ENCODE data around the gene RASD1. TPM values are rescaled to one million over a fixed set of nuclear protein-coding genes. Genes with fewer than 3 reads are reported as not detected.

The RASD1 gene
- total and polyA plus RNA-seq, 5 donors from 2014 or later: 0.12 to 0.72 (median 0.26) TPM; not detected in 2

DNA sequence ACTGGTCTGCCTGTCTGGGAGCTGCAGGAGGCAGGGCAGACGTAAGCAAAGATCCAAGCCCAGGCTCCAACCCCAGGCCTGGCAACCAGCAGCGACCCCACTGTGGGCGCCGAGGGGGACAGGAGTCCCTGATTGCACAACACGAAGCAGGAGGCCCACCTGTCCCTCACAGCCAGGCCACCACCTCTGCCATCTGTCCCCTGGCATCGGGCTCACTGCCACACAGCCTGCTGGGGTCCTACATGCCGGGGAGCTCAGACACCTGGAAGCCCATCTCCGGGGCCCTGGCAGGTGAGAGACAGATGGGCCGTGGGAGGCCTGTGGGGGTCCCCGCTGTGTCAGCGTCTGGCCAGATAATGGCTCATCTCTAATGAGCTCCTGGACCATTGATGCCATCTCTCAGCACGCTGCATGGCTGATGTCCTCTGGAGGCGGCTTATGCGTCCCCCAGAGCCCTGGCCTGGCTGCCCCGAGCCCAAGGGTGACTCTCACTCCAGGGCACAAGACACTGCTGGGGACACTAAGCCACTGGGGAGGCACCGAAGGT, 11.3 kb upstream of the RASD1 start:
- H3K9me3 Mint-ChIP-seq: no peaks in the 10 kb centered on the region
- ATAC-seq (ENCODE audit: low read depth in 2 of 2): no peak
- peak overlapping the region in 1 of 4 donors; percentile 21 for H3K4me3 Mint-ChIP-seq
- H3K36me3 ChIP-seq (ENCODE audit: control insufficient read depth, insufficient read depth, low read length): no peaks in the 10 kb centered on the region
- peaks cover 0 to 6% (median 0%) of the 10 kb centered on the region in 4 donors for H3K4me1 Mint-ChIP-seq
- H3K36me3 Mint-ChIP-seq: no peaks in the 10 kb centered on the region
- H3K9me3 ChIP-seq (ENCODE audit: control insufficient read depth in 2 of 2, low read length in 2 of 2): no peaks in the 10 kb centered on the region
- no peak overlapping the region for H3K4me3 ChIP-seq (ENCODE audit: low read depth, low read length)
- DNase-seq: no peak
- no peaks in the 10 kb centered on the region for H3K4me1 ChIP-seq (ENCODE audit: control insufficient read depth, insufficient read depth, low read length, poor library complexity, severe bottlenecking)
- no peak overlapping the region for H3K27ac Mint-ChIP-seq
- no peak overlapping the region for H3K27ac ChIP-seq (ENCODE audit: insufficient read depth, low read length, poor library complexity, severe bottlenecking)
- no peaks in the 10 kb centered on the region for H3K27me3 ChIP-seq (ENCODE audit: control insufficient read depth, insufficient read depth, low read length)
- no peaks in the 10 kb centered on the region for H3K27me3 Mint-ChIP-seq

DNA sequence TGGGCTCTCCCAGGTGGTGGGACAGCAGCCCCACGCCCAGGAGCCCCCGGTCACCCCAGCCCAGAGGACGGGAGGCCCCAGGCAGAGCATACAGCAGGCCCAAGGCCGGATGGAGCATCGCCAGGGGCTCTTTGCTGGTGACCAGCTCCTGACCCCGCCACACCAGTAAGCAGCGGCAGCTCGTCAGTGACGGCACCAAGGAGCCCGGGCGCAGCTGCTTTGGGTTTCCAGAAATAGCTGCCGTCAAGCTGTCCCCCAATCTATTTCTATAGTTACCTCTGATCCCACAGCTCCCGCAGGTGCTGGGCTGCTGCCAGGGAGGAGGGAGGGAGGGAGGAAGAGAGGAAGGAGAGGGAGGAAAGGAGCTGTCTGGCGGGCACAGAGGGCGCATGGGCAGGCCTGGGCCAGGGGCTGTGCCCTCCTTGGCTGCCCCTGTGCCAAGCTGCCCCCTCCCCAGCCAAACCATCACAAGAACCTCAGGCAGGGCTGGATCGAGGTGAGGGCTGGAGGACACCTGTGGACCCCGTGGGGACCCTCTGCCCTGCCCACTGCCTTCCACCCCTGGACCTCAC, 10.8 kb upstream of the RASD1 start:
- Mint-ChIP-seq H3K4me1 (peaks cover 0 to 6% (median 0%) of the 10 kb centered on the region in 4 donors), H3K4me3 (no peak overlapping the region), H3K36me3 (no peaks in the 10 kb centered on the region), H3K27ac (no peak overlapping the region), H3K27me3 (no peaks in the 10 kb centered on the region), H3K9me3 (no peaks in the 10 kb centered on the region)
- Histone ChIP-seq H3K27ac (ENCODE audit: insufficient read depth, low read length, poor library complexity, severe bottlenecking) (no peak overlapping the region), H3K4me1 (ENCODE audit: control insufficient read depth, insufficient read depth, low read length, poor library complexity, severe bottlenecking) (no peaks in the 10 kb centered on the region), H3K4me3 (ENCODE audit: low read depth, low read length) (no peak overlapping the region), H3K36me3 (ENCODE audit: control insufficient read depth, insufficient read depth, low read length) (no peaks in the 10 kb centered on the region), H3K9me3 (ENCODE audit: control insufficient read depth in 2 of 2, low read length in 2 of 2) (no peaks in the 10 kb centered on the region), H3K27me3 (ENCODE audit: control insufficient read depth, insufficient read depth, low read length) (no peaks in the 10 kb centered on the region)
- DNase-seq: no peak
- ATAC-seq (ENCODE audit: low read depth in 2 of 2): no peak

DNA sequence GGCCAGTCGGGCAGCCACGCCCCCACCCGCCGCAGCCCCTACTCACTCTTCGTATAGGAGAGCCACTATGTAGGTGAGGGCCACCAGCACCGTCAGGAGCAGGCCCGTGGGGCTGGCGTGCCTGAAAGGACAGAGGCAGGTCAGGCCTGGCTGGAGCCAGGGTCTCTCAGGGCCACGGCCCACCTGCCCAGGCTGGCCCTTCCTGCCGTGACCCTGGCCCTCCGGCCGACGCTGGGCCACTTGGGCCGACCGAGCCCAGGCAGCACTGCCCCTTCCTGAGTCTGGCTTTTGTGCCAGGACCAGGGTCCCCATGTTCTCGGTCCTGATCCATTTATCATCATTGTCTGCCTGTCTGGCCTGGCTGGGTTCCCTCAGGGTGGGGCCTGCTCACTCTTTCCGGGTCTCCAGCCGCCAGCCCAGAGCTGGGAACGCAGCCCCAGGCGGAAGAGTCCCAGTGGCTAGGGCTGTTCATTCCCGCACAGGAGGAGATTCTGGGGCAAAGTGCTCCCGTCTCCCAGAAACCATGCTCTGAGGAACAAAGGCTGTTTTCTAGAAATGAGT, 10.1 kb upstream of the RASD1 start:
- Histone ChIP-seq H3K27me3 (ENCODE audit: control insufficient read depth, insufficient read depth, low read length) (no peaks in the 10 kb centered on the region), H3K4me1 (ENCODE audit: control insufficient read depth, insufficient read depth, low read length, poor library complexity, severe bottlenecking) (no peaks in the 10 kb centered on the region), H3K36me3 (ENCODE audit: control insufficient read depth, insufficient read depth, low read length) (no peaks in the 10 kb centered on the region), H3K4me3 (ENCODE audit: low read depth, low read length) (no peak overlapping the region), H3K27ac (ENCODE audit: insufficient read depth, low read length, poor library complexity, severe bottlenecking) (no peak overlapping the region), H3K9me3 (ENCODE audit: control insufficient read depth in 2 of 2, low read length in 2 of 2) (no peaks in the 10 kb centered on the region)
- Mint-ChIP-seq H3K4me3 (no peak overlapping the region), H3K27me3 (no peaks in the 10 kb centered on the region), H3K27ac (no peak overlapping the region), H3K4me1 (peaks cover 0 to 6% (median 0%) of the 10 kb centered on the region in 4 donors), H3K9me3 (no peaks in the 10 kb centered on the region), H3K36me3 (no peaks in the 10 kb centered on the region)
- no peak for ATAC-seq (ENCODE audit: low read depth in 2 of 2)
- no peak for DNase-seq

DNA sequence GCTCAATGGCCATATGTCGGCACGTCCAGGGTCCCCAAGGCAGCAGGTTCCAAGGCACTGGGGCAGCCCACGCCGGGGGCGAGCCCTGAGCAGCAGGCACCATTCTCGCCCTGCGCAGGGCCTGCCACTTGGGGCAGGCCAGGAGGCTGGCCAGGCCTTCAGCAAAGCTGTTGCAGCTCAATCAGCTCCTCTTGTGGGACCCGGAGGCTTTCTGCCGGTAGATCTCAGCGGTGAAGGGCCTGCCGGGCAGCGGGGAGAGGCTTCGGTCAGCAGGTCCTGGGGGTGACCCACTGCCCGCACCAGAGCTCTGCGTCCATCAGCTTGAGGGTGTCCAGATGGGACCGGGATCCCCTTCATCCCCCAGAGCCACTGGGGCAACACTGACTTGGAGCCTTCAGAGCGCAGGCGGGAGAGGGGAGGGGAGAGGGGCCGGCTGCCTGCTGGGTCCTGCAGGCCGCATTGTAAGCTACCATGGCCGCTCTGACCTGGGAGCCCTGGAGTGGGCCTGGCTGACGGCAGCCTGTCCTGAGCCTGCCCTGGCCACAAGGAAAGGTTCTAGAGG, 9.5 kb upstream of the RASD1 start:
- H3K27me3 Mint-ChIP-seq: no peaks in the 10 kb centered on the region
- Histone ChIP-seq H3K4me1 (ENCODE audit: control insufficient read depth, insufficient read depth, low read length, poor library complexity, severe bottlenecking) (no peaks in the 10 kb centered on the region), H3K4me3 (ENCODE audit: low read depth, low read length) (no peak overlapping the region), H3K36me3 (ENCODE audit: control insufficient read depth, insufficient read depth, low read length) (no peaks in the 10 kb centered on the region), H3K27me3 (ENCODE audit: control insufficient read depth, insufficient read depth, low read length) (no peaks in the 10 kb centered on the region), H3K9me3 (ENCODE audit: control insufficient read depth in 2 of 2, low read length in 2 of 2) (no peaks in the 10 kb centered on the region), H3K27ac (ENCODE audit: insufficient read depth, low read length, poor library complexity, severe bottlenecking) (no peak overlapping the region)
- H3K4me3 Mint-ChIP-seq: no peak overlapping the region
- no peaks in the 10 kb centered on the region for H3K9me3 Mint-ChIP-seq
- ATAC-seq (ENCODE audit: low read depth in 2 of 2) (no peak), DNase-seq (no peak)
- no peak overlapping the region for H3K27ac Mint-ChIP-seq
- no peaks in the 10 kb centered on the region for H3K36me3 Mint-ChIP-seq
- peaks cover 0 to 6% (median 0%) of the 10 kb centered on the region in 4 donors for H3K4me1 Mint-ChIP-seq

DNA sequence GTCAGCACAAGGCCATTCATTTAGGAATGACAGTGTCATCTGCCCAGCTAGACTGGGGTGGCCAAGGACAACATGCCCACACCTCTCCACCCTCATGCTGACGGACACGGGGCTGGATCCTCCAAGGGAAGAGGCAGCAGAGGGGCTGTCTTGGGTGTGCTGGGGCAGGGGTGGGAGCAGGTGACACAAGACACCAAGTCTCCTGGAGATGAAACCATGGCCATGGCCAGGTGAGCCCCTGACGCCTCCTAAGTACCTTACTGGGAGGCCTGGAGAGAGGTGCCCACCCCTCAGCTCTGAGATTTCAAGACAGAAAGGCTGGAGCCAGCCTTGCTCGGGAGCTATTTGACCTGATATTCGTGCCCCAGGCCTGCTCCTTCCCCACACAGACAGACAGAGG, 9.0 kb upstream of the RASD1 start:
- Histone ChIP-seq H3K27me3 (ENCODE audit: control insufficient read depth, insufficient read depth, low read length) (no peaks in the 10 kb centered on the region), H3K4me1 (ENCODE audit: control insufficient read depth, insufficient read depth, low read length, poor library complexity, severe bottlenecking) (no peaks in the 10 kb centered on the region), H3K9me3 (ENCODE audit: control insufficient read depth in 2 of 2, low read length in 2 of 2) (no peaks in the 10 kb centered on the region), H3K36me3 (ENCODE audit: control insufficient read depth, insufficient read depth, low read length) (no peaks in the 10 kb centered on the region), H3K4me3 (ENCODE audit: low read depth, low read length) (no peak overlapping the region), H3K27ac (ENCODE audit: insufficient read depth, low read length, poor library complexity, severe bottlenecking) (no peak overlapping the region)
- peaks cover 0 to 6% (median 0%) of the 10 kb centered on the region in 4 donors for H3K4me1 Mint-ChIP-seq
- no peak overlapping the region for H3K27ac Mint-ChIP-seq
- H3K9me3 Mint-ChIP-seq: no peaks in the 10 kb centered on the region
- no peaks in the 10 kb centered on the region for H3K36me3 Mint-ChIP-seq
- DNase-seq (no peak), ATAC-seq (ENCODE audit: low read depth in 2 of 2) (no peak)
- H3K4me3 Mint-ChIP-seq: no peak overlapping the region
- H3K27me3 Mint-ChIP-seq: no peaks in the 10 kb centered on the region

DNA sequence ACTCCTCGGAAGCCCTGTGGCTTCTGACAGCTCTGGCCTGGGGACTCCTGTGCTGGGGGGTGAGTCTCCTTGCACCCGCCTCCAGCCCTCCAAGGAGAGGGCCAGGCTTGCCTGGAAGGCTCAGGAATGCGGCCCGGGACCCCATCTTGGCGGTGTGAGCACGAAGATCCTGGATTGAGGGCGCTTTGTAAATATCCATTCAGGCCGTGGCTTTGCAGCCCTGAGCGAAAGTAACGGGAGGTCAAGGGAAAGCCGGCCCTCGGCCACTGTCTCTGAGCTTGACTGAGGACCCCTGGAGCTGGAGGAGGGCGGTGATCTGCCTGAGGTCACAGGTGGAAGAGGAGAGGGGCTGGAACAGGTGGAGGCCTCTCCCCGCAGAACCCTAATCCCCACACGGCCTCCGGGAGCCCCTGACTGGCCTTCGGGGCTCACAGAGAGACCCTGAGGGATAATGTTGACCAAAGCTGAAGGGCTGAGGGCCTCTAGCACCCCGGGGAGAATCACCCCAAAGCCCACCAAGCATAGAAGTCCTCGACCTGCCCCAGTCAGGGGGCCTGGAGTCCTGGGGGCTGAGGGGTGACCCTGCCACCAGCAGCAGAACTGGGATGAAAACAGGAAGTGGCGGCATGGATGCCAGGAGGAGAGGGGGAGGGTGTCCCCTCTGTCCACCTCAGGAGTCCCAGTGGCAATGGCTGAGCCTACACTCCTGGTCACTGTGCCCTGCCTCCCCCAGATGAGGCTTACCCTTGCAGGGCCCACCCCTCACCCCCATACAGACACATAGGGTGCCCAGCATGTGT, 8.3 kb upstream of the RASD1 start:
- H3K27ac Mint-ChIP-seq: no peak overlapping the region
- no peak overlapping the region for H3K4me3 Mint-ChIP-seq

DNA sequence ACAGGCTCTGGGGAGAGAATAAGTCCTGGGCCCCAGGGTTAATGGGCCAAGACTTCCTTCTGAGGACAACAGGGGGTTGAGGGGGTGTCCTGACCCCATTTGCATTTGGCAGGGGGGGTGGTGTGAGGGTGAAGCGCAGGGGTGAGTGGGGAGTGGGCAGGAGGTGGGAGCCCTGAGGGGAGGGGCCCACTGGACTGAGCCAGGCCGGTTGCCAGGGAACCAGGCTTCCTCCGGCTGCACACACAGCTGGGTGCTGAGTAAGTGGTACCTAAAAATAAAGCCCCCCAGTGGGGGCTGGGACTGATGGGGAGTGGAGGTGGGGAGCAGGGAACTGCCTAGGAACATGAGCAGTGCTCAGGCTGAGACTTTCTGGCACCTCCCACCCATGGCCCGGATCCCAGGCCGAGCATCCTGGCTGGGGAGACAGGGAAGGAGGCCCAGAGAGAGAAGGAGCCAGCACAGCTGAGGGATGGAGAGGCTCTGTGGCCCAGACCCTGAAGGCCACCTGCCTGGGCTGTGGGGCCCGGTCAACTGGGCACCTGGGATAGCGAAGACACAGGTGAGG, 7.5 kb upstream of the RASD1 start:
- no peak for DNase-seq
- peaks cover 0 to 6% (median 0%) of the 10 kb centered on the region in 4 donors for H3K4me1 Mint-ChIP-seq

More for the DNA sequence above, 8.3 kb upstream of the RASD1 start:
- no peak overlapping the region for H3K27ac ChIP-seq (ENCODE audit: insufficient read depth, low read length, poor library complexity, severe bottlenecking)
- H3K36me3 ChIP-seq (ENCODE audit: control insufficient read depth, insufficient read depth, low read length): no peaks in the 10 kb centered on the region
- H3K27me3 Mint-ChIP-seq: no peaks in the 10 kb centered on the region
- DNase-seq (no peak), ATAC-seq (ENCODE audit: low read depth in 2 of 2) (no peak)
- no peaks in the 10 kb centered on the region for H3K9me3 Mint-ChIP-seq
- no peaks in the 10 kb centered on the region for H3K9me3 ChIP-seq (ENCODE audit: control insufficient read depth in 2 of 2, low read length in 2 of 2)
- H3K4me1 Mint-ChIP-seq: peaks cover 0 to 6% (median 0%) of the 10 kb centered on the region in 4 donors
- no peak overlapping the region for H3K4me3 ChIP-seq (ENCODE audit: low read depth, low read length)
- no peaks in the 10 kb centered on the region for H3K4me1 ChIP-seq (ENCODE audit: control insufficient read depth, insufficient read depth, low read length, poor library complexity, severe bottlenecking)
- no peaks in the 10 kb centered on the region for H3K36me3 Mint-ChIP-seq
- no peaks in the 10 kb centered on the region for H3K27me3 ChIP-seq (ENCODE audit: control insufficient read depth, insufficient read depth, low read length)

More for the DNA sequence above, 7.5 kb upstream of the RASD1 start:
- no peaks in the 10 kb centered on the region for H3K36me3 Mint-ChIP-seq
- H3K27ac Mint-ChIP-seq: no peak overlapping the region
- no peak overlapping the region for H3K4me3 Mint-ChIP-seq
- ATAC-seq (ENCODE audit: low read depth in 2 of 2): no peak
- Histone ChIP-seq H3K4me3 (ENCODE audit: low read depth, low read length) (no peak overlapping the region), H3K27me3 (ENCODE audit: control insufficient read depth, insufficient read depth, low read length) (no peaks in the 10 kb centered on the region), H3K4me1 (ENCODE audit: control insufficient read depth, insufficient read depth, low read length, poor library complexity, severe bottlenecking) (no peaks in the 10 kb centered on the region), H3K27ac (ENCODE audit: insufficient read depth, low read length, poor library complexity, severe bottlenecking) (no peak overlapping the region), H3K36me3 (ENCODE audit: control insufficient read depth, insufficient read depth, low read length) (no peaks in the 10 kb centered on the region), H3K9me3 (ENCODE audit: control insufficient read depth in 2 of 2, low read length in 2 of 2) (no peaks in the 10 kb centered on the region)
- H3K9me3 Mint-ChIP-seq: no peaks in the 10 kb centered on the region
- H3K27me3 Mint-ChIP-seq: no peaks in the 10 kb centered on the region

All from CD4-positive, CD25-positive, alpha-beta regulatory T cell (primary cell).